Body of pancreas (tissue), 4 donors: ENCODE results near the gene RGL3. TPM values are rescaled to one million over a fixed set of nuclear protein-coding genes. Genes with fewer than 3 reads are reported as not detected.

Experiments used
- ATAC-seq: fragments of 150-250 bp; one replicate; pipeline ENCODE4 v1.9.1; 2016
- DNase-seq, 4 donors: peaks; one replicate each; pipeline ENCODE4 v3.0.0-alpha.2; 2019
- H3K27ac ChIP-seq, 4 donors: fragments of 200-600 bp; sonication (generic); 1 replicate in 3 of 4; 2 replicates in 1 of 4; pipeline versions ENCODE4 v1.5.1 to v1.6.1; 2016 to 2019; ENCODE audit warnings: mild to moderate bottlenecking in 1 of 4, mixed read lengths in 1 of 4, moderate library complexity in 1 of 4
- H3K27me3 ChIP-seq, 2 donors: fragments of 200-600 bp; sonication (generic); one replicate each; pipeline ENCODE4 v1.6.0; 2016; ENCODE audit warnings: mild to moderate bottlenecking in 1 of 2
- H3K36me3 ChIP-seq, 2 donors: fragments of 200-600 bp; sonication (generic); replicated peaks in 1 of 2; 2 replicates each; pipeline ENCODE4 v1.5.1; 2016; ENCODE audit warnings: low read depth in 2 of 2; ENCODE audit not compliant: insufficient read depth in 1 of 2
- H3K4me1 ChIP-seq: fragments of 200-600 bp; sonication (generic); one replicate; pipeline ENCODE4 v1.6.0; 2016
- H3K4me3 ChIP-seq, 2 donors: fragments of 200-600 bp; sonication (generic); 1 replicate in 1 of 2; 2 replicates in 1 of 2; pipeline ENCODE4 v1.5.1; 2016 to 2019
- H3K9me3 ChIP-seq, 3 donors: fragments of 200-600 bp; sonication (generic); 1 replicate in 2 of 3; 2 replicates in 1 of 3; pipeline ENCODE4 v1.5.1; 2016
- CTCF ChIP-seq, 7 experiments: fragments of 450-650 bp in 4 of 7; fragments of 200-600 bp in 3 of 7; sonication (generic) in 3 of 7; IDR thresholded peaks; one replicate each; pipeline ENCODE4 v1.5.1; 2016 to 2019; ENCODE audit warnings: antibody characterized with exemption in 7 of 7
- POLR2A ChIP-seq, 3 donors: fragments of 450-650 bp; IDR thresholded peaks; one replicate each; pipeline ENCODE4 v1.6.1; 2016; ENCODE audit warnings: antibody characterized with exemption in 3 of 3, mild to moderate bottlenecking in 2 of 3
- WGBS, 2 donors: methylation state at CpG; one replicate each; pipeline ENCODE4 v1.1.5; 2017; 5-methylcytosine and 5-hydroxymethylcytosine counted together
- intact Hi-C: fragments of 100-400 bp; cut with DNase I; formaldehyde crosslinking; loops from one replicate; pipeline ENCODE4 v1.15.1; 2023
- total RNA-seq, 2 donors: library from RNA; depleted of rRNA; stranded (reverse); fragments of >200 nt; gene quantifications; one replicate each; pipeline ENCODE4 v1.1.0, GENCODE V29; 2016

The RGL3 gene
- total RNA-seq, 2 donors from 2014 or later, result 35.0 to 56.0 TPM

GRCh38 chr19:11364296-11364904 lies 54.7 kb downstream of the RGL3 start:
- Histone ChIP-seq H3K4me1 (peaks cover 7% of the 10 kb centered on the region), H3K27me3 (no peaks in the 10 kb centered on the region), H3K27ac (no peak overlapping the region), H3K36me3 (no peaks in the 10 kb centered on the region), H3K4me3 (no peak overlapping the region), H3K9me3 (no peaks in the 10 kb centered on the region)
- no peak for ATAC-seq
- DNase-seq, result no peak
- intact Hi-C loops, result no loop called here
- 92 to 96% methylated on average over 22 to 25 of the region's 28 CpGs for WGBS, 2 donors
- TF ChIP-seq CTCF (IDR thresholded peaks at IDR 0.05) (no peak), POLR2A (IDR thresholded peaks at IDR 0.05) (no peak)

- Histone ChIP-seq H3K4me1 (peaks cover 7% of the 10 kb centered on the region), H3K27ac (no peak overlapping the region), H3K9me3 (no peaks in the 10 kb centered on the region), H3K4me3 (no peak overlapping the region), H3K27me3 (no peaks in the 10 kb centered on the region), H3K36me3 (no peaks in the 10 kb centered on the region)
- TF ChIP-seq CTCF (IDR thresholded peaks at IDR 0.05) (no peak), POLR2A (IDR thresholded peaks at IDR 0.05) (no peak)
- DNase-seq, result no peak
- 94 to 96% methylated on average over 9 to 10 of the region's 10 CpGs for WGBS, 2 donors
- ATAC-seq, result no peak
- intact Hi-C loops, result no loop called here
Observed at GRCh38 chr19:11363881-11364280, 55.2 kb downstream of the RGL3 start.

GRCh38 chr19:11361771-11362731 lies 57.1 kb downstream of the RGL3 start:
- WGBS, 2 donors, result 88 to 92% methylated on average over 30 to 35 of the region's 35 CpGs
- Histone ChIP-seq H3K27me3 (no peaks in the 10 kb centered on the region), H3K36me3 (no peaks in the 10 kb centered on the region), H3K27ac (no peak overlapping the region), H3K4me1 (peaks cover 7% of the 10 kb centered on the region), H3K4me3 (no peak overlapping the region), H3K9me3 (no peaks in the 10 kb centered on the region)
- ATAC-seq, result no peak
- DNase-seq, result no peak
- TF ChIP-seq POLR2A (IDR thresholded peaks at IDR 0.05) (no peak), CTCF (IDR thresholded peaks at IDR 0.05) (no peak)
- intact Hi-C loops, result no loop called here

- ATAC-seq, result peak; percentile 76
- Histone ChIP-seq H3K27me3 (no peaks in the 10 kb centered on the region), H3K27ac (no peak overlapping the region), H3K9me3 (no peaks in the 10 kb centered on the region), H3K4me3 (no peak overlapping the region), H3K36me3 (no peaks in the 10 kb centered on the region), H3K4me1 (peaks cover 9% of the 10 kb centered on the region)
- TF ChIP-seq CTCF (IDR thresholded peaks at IDR 0.05) (no peak), POLR2A (IDR thresholded peaks at IDR 0.05) (no peak)
- WGBS, 2 donors, result 40 to 61% methylated on average over 7 to 39 of the region's 43 CpGs
- peak; percentile 72 to 79 (median 76) for DNase-seq
- intact Hi-C loops, result no loop called here
Observed at GRCh38 chr19:11361037-11361770, 57.9 kb downstream of the RGL3 start.
